SK-N-SH treated with all-trans-retinoic acid at 6 μM for 48 hours (cell line): Measurements from ENCODE around the gene PCDHA6.

Source experiments
- ARNTL ChIP-seq: fragments of 450-650 bp; formaldehyde crosslinking; IDR thresholded peaks from 2 replicates; pipeline ENCODE4 v1.5.0; 2020; ENCODE audit warnings: low read depth, mild to moderate bottlenecking, moderate library complexity, borderline replicate concordance
- CREB5 ChIP-seq: fragments of 250-450 bp; sonication (Bioruptor Pico); IDR thresholded peaks from 2 replicates; pipeline ENCODE4 v1.5.1; 2020; ENCODE audit warnings: low read depth, mild to moderate bottlenecking, moderate library complexity
- CSDC2 ChIP-seq: fragments of 250-450 bp; sonication (Bioruptor Pico); IDR thresholded peaks from 2 replicates; pipeline ENCODE4 v1.5.0; 2020; ENCODE audit warnings: mild to moderate bottlenecking, moderate library complexity
- CSRNP3 ChIP-seq: fragments of 250-450 bp; sonication (Bioruptor Pico); IDR thresholded peaks from 2 replicates; pipeline ENCODE4 v1.5.1; 2021; ENCODE audit warnings: mild to moderate bottlenecking, moderate library complexity
- OSR1 ChIP-seq: fragments of 250-450 bp; sonication (Bioruptor Pico); IDR thresholded peaks from 2 replicates; pipeline ENCODE4 v1.8.0; 2022; ENCODE audit warnings: moderate library complexity, mild to moderate bottlenecking, inconsistent platforms
- PATZ1 ChIP-seq: fragments of 250-450 bp; sonication (Bioruptor Pico); IDR thresholded peaks from 2 replicates; pipeline ENCODE4 v1.8.0; 2020; ENCODE audit warnings: mild to moderate bottlenecking, moderate library complexity, borderline replicate concordance
- RARB ChIP-seq: fragments of 250-450 bp; sonication (Bioruptor Pico); IDR thresholded peaks from 2 replicates; pipeline ENCODE4 v1.8.0; 2021; ENCODE audit warnings: mild to moderate bottlenecking, moderate library complexity
- TCF4 ChIP-seq: fragments of 250-450 bp; sonication (Bioruptor Pico); IDR thresholded peaks from 2 replicates; pipeline ENCODE4 v1.8.0; 2021; ENCODE audit warnings: mild to moderate bottlenecking, moderate library complexity, borderline replicate concordance
- TSHZ2 ChIP-seq: fragments of 250-450 bp; sonication (Bioruptor Pico); IDR thresholded peaks from 2 replicates; pipeline ENCODE4 v1.5.0; 2020; ENCODE audit warnings: mild to moderate bottlenecking, moderate library complexity
- ZFP3 ChIP-seq: fragments of 250-450 bp; sonication (Bioruptor Pico); IDR thresholded peaks from 2 replicates; pipeline ENCODE4 v1.5.0; 2020; ENCODE audit warnings: mild to moderate bottlenecking, moderate library complexity
- ZNF565 ChIP-seq: fragments of 450-650 bp; formaldehyde crosslinking; conservative IDR thresholded peaks from 2 replicates; pipeline ENCODE4 v1.5.0; 2020; ENCODE audit warnings: low read depth, mild to moderate bottlenecking, moderate library complexity
- ZNF70 ChIP-seq: fragments of 450-650 bp; formaldehyde crosslinking; IDR thresholded peaks from 2 replicates; pipeline ENCODE4 v1.5.0; 2020; ENCODE audit warnings: mild to moderate bottlenecking, moderate library complexity
- ZNF8 ChIP-seq: fragments of 450-650 bp; formaldehyde crosslinking; IDR thresholded peaks from 2 replicates; pipeline ENCODE4 v1.5.0; 2020; ENCODE audit warnings: mild to moderate bottlenecking, moderate library complexity

- TF ChIP-seq CSRNP3 (CRISPR knock-in tag) (no peak), ARNTL (CRISPR knock-in tag) (no peak), PATZ1 (CRISPR knock-in tag) (no peak), ZNF8 (CRISPR knock-in tag) (no peak), ZNF70 (CRISPR knock-in tag) (no peak), ZFP3 (CRISPR knock-in tag) (no peak), TCF4 (CRISPR knock-in tag) (no peak), OSR1 (no peak), CSDC2 (no peak), TSHZ2 (CRISPR knock-in tag) (no peak), CREB5 (CRISPR knock-in tag) (no peak), RARB (CRISPR knock-in tag) (no peak), ZNF565 (CRISPR knock-in tag) (no peak)
These were observed 6.2 kb downstream of the PCDHA6 start, which contains the start of gene PCDHA7 for GRCh38 chr5:140833993-140834392.
